ENCODE data around the gene TMEM138.

TMEM138 gene

GRCh38 chr11:61384271-61385242, 22.4 kb downstream of the TMEM138 start:
- in situ Hi-C loops (cut with MboI; ENCODE audit: low sequenced_read_pairs), result loop anchor here (5.0 kb wide), 1 partner anchor 47 kb away; no protein-coding TSS in a partner anchor

GRCh38 chr11:61390161-61390560, 28.0 kb downstream of the TMEM138 start:
- no peak for DNase-seq (ENCODE audit: low spot score in 2 of 2)
- no peaks in the 10 kb centered on the region; the same call in 1 of the 2 replicates for H3K9me3 ChIP-seq
- H3K36me3 ChIP-seq (replicated peaks), result peaks cover 4% of the 10 kb centered on the region
- H3K27me3 ChIP-seq (ENCODE audit: low read depth), result no peaks in the 10 kb centered on the region
- peaks cover 10% of the 10 kb centered on the region for H3K4me1 ChIP-seq
- H3K4me3 ChIP-seq, result no peak overlapping the region
- in situ Hi-C loops (cut with MboI; ENCODE audit: low sequenced_read_pairs), result no loop called here

More at GRCh38 chr11:61384271-61385242, 22.4 kb downstream of the TMEM138 start:
- no peak overlapping the region for H3K4me3 ChIP-seq
- no peaks in the 10 kb centered on the region for H3K27me3 ChIP-seq (ENCODE audit: low read depth)
- no peaks in the 10 kb centered on the region for H3K4me1 ChIP-seq
- no peaks in the 10 kb centered on the region; the same call in 1 of the 2 replicates for H3K36me3 ChIP-seq (replicated peaks)
- no peaks in the 10 kb centered on the region; the same call in 1 of the 2 replicates for H3K9me3 ChIP-seq
- no peak for DNase-seq (ENCODE audit: low spot score in 2 of 2)

GRCh38 chr11:61392981-61393595, 30.9 kb downstream of the TMEM138 start:
- peak overlapping the region; percentile 58 for H3K4me3 ChIP-seq
- peaks cover 9% of the 10 kb centered on the region for H3K36me3 ChIP-seq (replicated peaks)
- in situ Hi-C loops (cut with MboI; ENCODE audit: low sequenced_read_pairs), result no loop called here
- peaks cover 10% of the 10 kb centered on the region for H3K4me1 ChIP-seq
- H3K9me3 ChIP-seq, result no peaks in the 10 kb centered on the region; the same call in 1 of the 2 replicates
- H3K27me3 ChIP-seq (ENCODE audit: low read depth), result no peaks in the 10 kb centered on the region
- DNase-seq (ENCODE audit: low spot score in 2 of 2), result peak; percentile 35 to 39

GRCh38 chr11:61401173-61401572, 39.0 kb downstream of the TMEM138 start:
- DNase-seq (ENCODE audit: low spot score in 2 of 2), result no peak

GRCh38 chr11:61401573-61401972, 39.4 kb downstream of the TMEM138 start:
- H3K4me1 ChIP-seq, result no peaks in the 10 kb centered on the region
- no peaks in the 10 kb centered on the region for H3K9me3 ChIP-seq
- DNase-seq (ENCODE audit: low spot score in 2 of 2), result no peak
- in situ Hi-C loops (cut with MboI; ENCODE audit: low sequenced_read_pairs), result no loop called here
- H3K4me3 ChIP-seq, result no peak overlapping the region
- no peaks in the 10 kb centered on the region for H3K27me3 ChIP-seq (ENCODE audit: low read depth)
- H3K36me3 ChIP-seq (replicated peaks), result peaks cover 69% of the 10 kb centered on the region

More at GRCh38 chr11:61401173-61401572, 39.0 kb downstream of the TMEM138 start:
- H3K9me3 ChIP-seq, result no peaks in the 10 kb centered on the region
- peaks cover 65% of the 10 kb centered on the region for H3K36me3 ChIP-seq (replicated peaks)
- H3K27me3 ChIP-seq (ENCODE audit: low read depth), result no peaks in the 10 kb centered on the region
- H3K4me1 ChIP-seq, result no peaks in the 10 kb centered on the region
- no peak overlapping the region for H3K4me3 ChIP-seq
- in situ Hi-C loops (cut with MboI; ENCODE audit: low sequenced_read_pairs), result no loop called here

- Histone ChIP-seq H3K9me3 (no peaks in the 10 kb centered on the region), H3K27me3 (ENCODE audit: low read depth) (no peaks in the 10 kb centered on the region), H3K4me1 (no peaks in the 10 kb centered on the region), H3K4me3 (no peak overlapping the region), H3K36me3 (replicated peaks) (peaks cover 78% of the 10 kb centered on the region)
- no peak for DNase-seq (ENCODE audit: low spot score in 2 of 2)
- in situ Hi-C loops (cut with MboI; ENCODE audit: low sequenced_read_pairs), result no loop called here
Measured at GRCh38 chr11:61403658-61404057, 41.5 kb downstream of the TMEM138 start.

GRCh38 chr11:61404103-61404502, 41.9 kb downstream of the TMEM138 start:
- H3K4me3 ChIP-seq, result no peak overlapping the region
- H3K9me3 ChIP-seq, result no peaks in the 10 kb centered on the region
- H3K27me3 ChIP-seq (ENCODE audit: low read depth), result no peaks in the 10 kb centered on the region
- in situ Hi-C loops (cut with MboI; ENCODE audit: low sequenced_read_pairs), result no loop called here
- H3K36me3 ChIP-seq (replicated peaks), result peaks cover 82% of the 10 kb centered on the region
- DNase-seq (ENCODE audit: low spot score in 2 of 2), result no peak
- no peaks in the 10 kb centered on the region for H3K4me1 ChIP-seq

DNA sequence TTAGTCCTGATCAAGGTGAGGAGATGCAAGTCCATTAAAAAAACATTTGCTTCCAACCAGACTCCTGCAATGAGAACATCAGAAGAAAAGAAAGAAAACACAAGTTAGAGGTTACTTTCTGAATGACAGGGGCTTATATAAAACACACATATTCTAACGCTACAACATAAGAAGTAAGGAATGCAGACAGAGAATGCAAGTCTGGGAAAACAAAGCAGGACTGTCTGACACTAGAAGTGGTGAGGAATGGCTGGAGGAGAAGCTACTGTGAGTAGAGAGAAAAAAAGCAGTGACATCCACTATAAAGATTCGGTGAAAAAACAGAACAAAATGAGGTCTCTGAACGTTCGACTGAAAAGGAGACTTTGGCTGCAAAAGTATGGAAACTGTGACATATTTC, 42.5 kb downstream of the TMEM138 start:
- no peak for DNase-seq (ENCODE audit: low spot score in 2 of 2)

DNA sequence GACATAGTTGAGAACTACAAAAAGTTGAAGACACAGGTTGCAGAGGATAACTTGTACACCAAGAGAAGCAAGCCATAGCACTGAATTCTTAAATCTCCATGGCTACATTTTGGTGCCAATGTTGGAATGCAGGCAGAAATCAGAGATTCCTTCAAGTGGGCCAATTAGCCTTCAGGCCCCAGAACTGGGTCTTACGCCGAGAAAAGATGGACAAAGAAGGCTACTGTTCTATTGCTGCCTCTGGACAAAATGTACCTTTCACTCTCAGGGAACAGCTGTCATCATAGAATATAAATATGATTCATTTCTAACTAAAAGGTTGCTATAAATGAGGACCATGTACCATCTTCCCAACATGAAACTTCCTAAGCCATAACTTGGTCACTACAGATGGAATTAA, 43.9 kb downstream of the TMEM138 start:
- no peaks in the 10 kb centered on the region for H3K27me3 ChIP-seq (ENCODE audit: low read depth)
- H3K4me1 ChIP-seq, result no peaks in the 10 kb centered on the region
- H3K4me3 ChIP-seq, result no peak overlapping the region
- DNase-seq (ENCODE audit: low spot score in 2 of 2), result no peak
- H3K36me3 ChIP-seq (replicated peaks), result peaks cover 92% of the 10 kb centered on the region
- in situ Hi-C loops (cut with MboI; ENCODE audit: low sequenced_read_pairs), result no loop called here
- no peaks in the 10 kb centered on the region for H3K9me3 ChIP-seq

More for the DNA sequence above, 42.5 kb downstream of the TMEM138 start:
- Histone ChIP-seq H3K36me3 (replicated peaks) (peaks cover 87% of the 10 kb centered on the region), H3K4me1 (no peaks in the 10 kb centered on the region), H3K27me3 (ENCODE audit: low read depth) (no peaks in the 10 kb centered on the region), H3K4me3 (no peak overlapping the region), H3K9me3 (no peaks in the 10 kb centered on the region)
- in situ Hi-C loops (cut with MboI; ENCODE audit: low sequenced_read_pairs), result no loop called here

- no peaks in the 10 kb centered on the region for H3K9me3 ChIP-seq
- no peak for DNase-seq (ENCODE audit: low spot score in 2 of 2)
- peaks cover 92% of the 10 kb centered on the region for H3K36me3 ChIP-seq (replicated peaks)
- H3K4me3 ChIP-seq, result no peak overlapping the region
- in situ Hi-C loops (cut with MboI; ENCODE audit: low sequenced_read_pairs), result no loop called here
- no peaks in the 10 kb centered on the region for H3K27me3 ChIP-seq (ENCODE audit: low read depth)
- no peaks in the 10 kb centered on the region for H3K4me1 ChIP-seq
Measured at GRCh38 chr11:61406991-61407728, 45.0 kb downstream of the TMEM138 start.

- Histone ChIP-seq H3K9me3 (no peaks in the 10 kb centered on the region), H3K27me3 (ENCODE audit: low read depth) (no peaks in the 10 kb centered on the region), H3K4me1 (no peaks in the 10 kb centered on the region), H3K36me3 (replicated peaks) (peaks cover 95% of the 10 kb centered on the region), H3K4me3 (no peak overlapping the region)
- in situ Hi-C loops (cut with MboI; ENCODE audit: low sequenced_read_pairs), result no loop called here
- no peak for DNase-seq (ENCODE audit: low spot score in 2 of 2)
Measured at GRCh38 chr11:61411589-61411988, 49.4 kb downstream of the TMEM138 start.

DNA sequence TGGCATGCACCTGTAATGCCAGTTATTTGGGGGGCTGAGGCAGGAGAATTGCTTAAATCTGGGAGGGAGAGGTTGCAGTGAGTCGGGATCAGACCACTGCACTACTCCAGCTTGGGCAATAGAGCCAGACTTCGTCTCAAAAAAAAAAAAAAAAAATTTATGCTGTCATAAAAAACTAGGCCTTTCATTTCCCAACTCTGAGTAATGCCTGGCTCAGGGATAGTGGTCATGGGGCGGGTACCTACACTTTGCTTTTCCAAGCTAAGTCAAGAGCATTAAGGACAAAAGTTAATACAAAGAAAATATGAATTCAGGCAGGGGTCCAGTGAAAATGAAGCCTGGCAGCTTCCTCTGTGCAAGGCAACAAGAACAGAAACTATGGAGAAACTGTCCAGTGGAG, 51.3 kb downstream of the TMEM138 start:
- Histone ChIP-seq H3K27me3 (ENCODE audit: low read depth) (no peaks in the 10 kb centered on the region), H3K4me1 (no peaks in the 10 kb centered on the region), H3K36me3 (replicated peaks) (peaks cover 99% of the 10 kb centered on the region), H3K4me3 (no peak overlapping the region), H3K9me3 (no peaks in the 10 kb centered on the region)
- in situ Hi-C loops (cut with MboI; ENCODE audit: low sequenced_read_pairs), result no loop called here
- DNase-seq (ENCODE audit: low spot score in 2 of 2), result no peak

DNA sequence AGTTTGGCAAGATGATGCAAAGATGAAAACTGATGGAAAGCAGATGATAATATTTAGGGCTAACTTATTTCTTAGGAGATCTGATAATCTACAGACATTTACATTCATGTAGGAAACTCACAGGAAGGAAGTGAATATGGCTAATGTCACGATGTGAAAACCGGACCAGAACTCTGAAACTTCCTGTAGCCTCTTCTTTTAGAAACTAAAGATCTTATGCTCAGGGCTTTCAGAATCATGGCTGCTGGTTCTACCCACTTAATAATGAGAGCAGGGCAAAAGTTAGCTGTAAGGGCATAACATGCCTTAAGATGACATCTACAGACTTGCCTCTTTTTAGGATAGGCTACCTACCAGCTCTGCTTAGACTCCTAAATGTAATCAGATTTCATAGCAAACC, 52.4 kb downstream of the TMEM138 start:
- Histone ChIP-seq H3K36me3 (replicated peaks) (peaks cover 100% of the 10 kb centered on the region), H3K4me1 (no peaks in the 10 kb centered on the region), H3K27me3 (ENCODE audit: low read depth) (no peaks in the 10 kb centered on the region), H3K9me3 (no peaks in the 10 kb centered on the region), H3K4me3 (no peak overlapping the region)
- no peak for DNase-seq (ENCODE audit: low spot score in 2 of 2)
- in situ Hi-C loops (cut with MboI; ENCODE audit: low sequenced_read_pairs), result no loop called here
